ENCODE data around the gene SELENOI.

DNA sequence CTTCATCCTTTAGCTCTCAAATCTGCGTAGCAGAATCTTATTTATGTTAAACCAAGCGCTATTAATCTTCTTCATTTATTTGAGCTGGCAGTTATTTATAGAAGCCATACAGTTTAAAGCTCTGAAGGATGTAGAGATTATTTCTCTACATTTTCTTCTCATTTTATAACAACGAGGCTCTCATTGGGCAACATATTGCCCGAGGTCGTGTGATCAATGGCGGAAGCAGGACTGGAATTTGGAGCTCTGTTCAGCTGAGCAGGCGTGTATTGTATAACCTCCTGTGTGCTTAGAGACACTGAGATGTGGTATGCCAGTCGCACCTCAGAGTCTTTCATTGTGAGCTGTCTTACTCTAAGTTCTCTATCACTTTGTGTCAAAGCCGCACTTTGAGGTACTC lies 38.2 kb downstream of the SELENOI start:
- TF ChIP-seq CTCF (IDR thresholded peaks at IDR 0.05) (no peak), POLR2AphosphoS5 (IDR thresholded peaks at IDR 0.05) (no peak), POLR2A (IDR thresholded peaks at IDR 0.05; ENCODE audit: low read depth) (no peak), EP300 (IDR thresholded peaks at IDR 0.05) (no peak)

Data from esophagus muscularis mucosa (tissue), 4 donors.